Activated T-cell treated with anti-CD3 and anti-CD28 coated beads for 48 hours (primary cell): ENCODE data around the gene RAB23.

Experiments
- DNase-seq: peaks from one replicate; pipeline ENCODE4 v3.0.0-alpha.2; 2020; ENCODE audit warnings: low read depth

The RAB23 gene

GRCh38 chr6:57180596-57180995 is 41.5 kb downstream of the RAB23 start:
- DNase-seq = no peak

- DNase-seq = no peak
Observed at GRCh38 chr6:57177545-57178265, 44.4 kb downstream of the RAB23 start.

GRCh38 chr6:57174511-57174907 is 47.6 kb downstream of the RAB23 start:
- no peak for DNase-seq

- no peak for DNase-seq
Observed at GRCh38 chr6:57173886-57174510, 48.1 kb downstream of the RAB23 start.

- no peak for DNase-seq
Observed at GRCh38 chr6:57173056-57173885, 48.8 kb downstream of the RAB23 start.

GRCh38 chr6:57172136-57173055 is 49.7 kb downstream of the RAB23 start, which contains the start of gene BAG2:
BAG2 (plus strand) TSS chr6:57172326; CDS start chr6:57172698, 372 bp downstream.
- DNase-seq = peak; percentile 87

GRCh38 chr6:57165080-57165479 is 57.0 kb downstream of the RAB23 start:
- DNase-seq = no peak

GRCh38 chr6:57163956-57164355 is 58.2 kb downstream of the RAB23 start:
- DNase-seq = no peak

GRCh38 chr6:57162516-57162915 is 59.6 kb downstream of the RAB23 start:
- DNase-seq = no peak

GRCh38 chr6:57162028-57162427 is 60.1 kb downstream of the RAB23 start:
- DNase-seq = no peak

- no peak for DNase-seq
Observed at GRCh38 chr6:57159127-57159526, 63.0 kb downstream of the RAB23 start.

GRCh38 chr6:57158658-57159057 is 63.4 kb downstream of the RAB23 start:
- no peak for DNase-seq

- no peak for DNase-seq
Observed at GRCh38 chr6:57147955-57148858, 73.9 kb downstream of the RAB23 start.

GRCh38 chr6:57147401-57147800 is 74.7 kb downstream of the RAB23 start:
- no peak for DNase-seq

GRCh38 chr6:57143690-57144089 is 78.4 kb downstream of the RAB23 start:
- DNase-seq = no peak

GRCh38 chr6:57142178-57142525 is 80.0 kb downstream of the RAB23 start:
- no peak for DNase-seq

GRCh38 chr6:57141451-57142177 is 80.5 kb downstream of the RAB23 start:
- DNase-seq = no peak

GRCh38 chr6:57138026-57138425 is 84.1 kb downstream of the RAB23 start:
- DNase-seq = no peak

GRCh38 chr6:57137350-57137749 is 84.8 kb downstream of the RAB23 start:
- DNase-seq = no peak
